Measurements from ENCODE around the gene SLCO1B1.

GRCh38 chr12:21155522-21156351 lies 24.7 kb downstream of the SLCO1B1 start:
- TF ChIP-seq CTCF (IDR thresholded peaks at IDR 0.05; ENCODE audit: control extremely low read depth in 1 of 3, insufficient read depth in 1 of 3, low read depth in 1 of 3, low read length in 3 of 3) (no peak), SIX5 (IDR thresholded peaks at IDR 0.05; ENCODE audit: low read depth, low read length) (no peak), TAF1 (IDR thresholded peaks at IDR 0.05; ENCODE audit: low read depth, low read length) (no peak), POLR2A (IDR thresholded peaks at IDR 0.05; ENCODE audit: control extremely low read depth in 1 of 2, low read depth in 2 of 2, low read length in 2 of 2) (no peak), MAFK (IDR thresholded peaks at IDR 0.05; ENCODE audit: low read depth, low read length) (no peak), SAP30 (IDR thresholded peaks at IDR 0.05; ENCODE audit: insufficient read depth, insufficient replicate concordance, low read length) (no peak), RXRA (IDR thresholded peaks at IDR 0.05; ENCODE audit: insufficient read depth, low read depth, low read length) (no peak), ZNF274 (IDR thresholded peaks at IDR 0.05; ENCODE audit: borderline replicate concordance, extremely low read depth, low read length) (no peak), EP300 (IDR thresholded peaks at IDR 0.05; ENCODE audit: borderline replicate concordance in 1 of 2, low read depth in 2 of 2, low read length in 2 of 2) (no peak), RFX5 (IDR thresholded peaks at IDR 0.05; ENCODE audit: borderline replicate concordance, low read depth, low read length) (no peak), CEBPB (IDR thresholded peaks at IDR 0.05; ENCODE audit: low read depth, low read length) (no peak), SIN3A (conservative IDR thresholded peaks at IDR 0.05 in 1 of 2, IDR thresholded peaks at IDR 0.05 in 1 of 2; ENCODE audit: low read depth in 1 of 2, low read length in 2 of 2) (no peak)
- TF ChIP-seq, protein P1, sequence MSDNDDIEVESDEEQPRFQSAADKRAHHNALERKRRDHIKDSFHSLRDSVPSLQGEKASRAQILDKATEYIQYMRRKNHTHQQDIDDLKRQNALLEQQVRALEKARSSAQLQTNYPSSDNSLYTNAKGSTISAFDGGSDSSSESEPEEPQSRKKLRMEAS (IDR thresholded peaks at IDR 0.05), result no peak

All from H1 (cell line).